Endothelial cell of umbilical vein (primary cell): ENCODE data around the gene EFNA5. TPM values are rescaled to one million over a fixed set of nuclear protein-coding genes. Genes with fewer than 3 reads are reported as not detected.

Source experiments
- BruUV-seq: library from RNA; stranded (reverse); fragments of 400-500 nt; replicated peaks from 2 replicates; lab custom pipeline; 2021; lab: Mats Ljungman, UMichigan
- CTCF ChIA-PET: fragments of 300-600, 350-600 bp; sonication (Branson Sonifier 250); formaldehyde crosslinking; loops from one replicate; lab custom pipeline; 2021; ENCODE audit warnings: antibody characterized with exemption, inconsistent platforms; lab: Charles Lee
- POLR2A ChIA-PET: fragments of 300-600, 350-600 bp; sonication (Branson Sonifier 250); formaldehyde crosslinking; loops from one replicate; lab custom pipeline; 2021; ENCODE audit warnings: antibody characterized with exemption, inconsistent platforms; lab: Charles Lee
- DNase-seq: peaks from one replicate; pipeline ENCODE4 v3.0.0-alpha.2; 2011; ENCODE audit warnings: low read depth, low spot score
- FAIRE-seq: peaks from 2 replicates; lab custom pipeline; 2011; peaks lifted over from hg19 to GRCh38; lab: Jason Lieb, UNC
- H2AFZ ChIP-seq: 2 replicates; pipeline ENCODE4 v1.6.0; 2012; ENCODE audit warnings: low read depth, low read length, control low read depth, inconsistent platforms
- H3K27ac ChIP-seq: 2 replicates; pipeline ENCODE4 v1.5.1; 2011; ENCODE audit warnings: low read depth, mild to moderate bottlenecking, control low read depth, low read length, moderate library complexity; ENCODE audit not compliant: insufficient read depth
- H3K27me3 ChIP-seq, 2 experiments: 2 replicates each; pipeline versions ENCODE4 v1.6.0 to v1.6.1; 2011; ENCODE audit warnings: low read length in 2 of 2, mixed read lengths in 1 of 2; ENCODE audit not compliant: control insufficient read depth in 2 of 2, insufficient read depth in 2 of 2
- H3K36me3 ChIP-seq, 2 experiments: 2 replicates in 1 of 2; 3 replicates in 1 of 2; pipeline ENCODE4 v1.5.1; 2011; ENCODE audit warnings: low read length in 2 of 2, mild to moderate bottlenecking in 1 of 2, moderate library complexity in 1 of 2; ENCODE audit not compliant: control insufficient read depth in 2 of 2, insufficient read depth in 2 of 2; ENCODE audit errors: extremely low read depth in 1 of 2
- H3K4me1 ChIP-seq: 3 replicates; pipeline ENCODE4 v1.5.1; 2011; ENCODE audit warnings: mild to moderate bottlenecking, low read length; ENCODE audit not compliant: control insufficient read depth, insufficient read depth; ENCODE audit errors: extremely low read depth
- H3K4me2 ChIP-seq: 2 replicates; pipeline ENCODE4 v1.6.1; 2011; ENCODE audit warnings: low read length, control low read depth, mixed read lengths; ENCODE audit not compliant: insufficient read depth
- H3K4me3 ChIP-seq, 3 experiments: fragments of 200-600 bp in 1 of 3; sonication (generic), shearing (Covaris generic) in 1 of 3; replicated peaks in 1 of 3; 2 replicates each; pipeline ENCODE4 v1.5.1; 2011 to 2016; ENCODE audit warnings: control low read depth in 3 of 3, low read length in 3 of 3, mild to moderate bottlenecking in 2 of 3, inconsistent platforms in 1 of 3, low read depth in 1 of 3, moderate library complexity in 1 of 3; ENCODE audit not compliant: insufficient read depth in 1 of 3
- H3K79me2 ChIP-seq: 2 replicates; pipeline ENCODE4 v1.6.0; 2012; ENCODE audit warnings: low read length, inconsistent platforms; ENCODE audit not compliant: control insufficient read depth, insufficient read depth
- H3K9ac ChIP-seq: replicated peaks from 2 replicates; pipeline ENCODE3; 2011; ENCODE audit warnings: low read length, control low read depth; ENCODE audit not compliant: insufficient read depth; ENCODE audit errors: extremely low read depth
- H3K9me1 ChIP-seq: replicated peaks from 3 replicates; pipeline ENCODE4 v1.6.0; 2011; ENCODE audit warnings: mild to moderate bottlenecking, low read length; ENCODE audit not compliant: control insufficient read depth, insufficient read depth; ENCODE audit errors: extremely low read depth
- H3K9me3 ChIP-seq: replicated peaks from 2 replicates; pipeline ENCODE4 v1.5.1; 2012; ENCODE audit warnings: low read length, inconsistent platforms; ENCODE audit not compliant: control insufficient read depth, insufficient read depth
- H4K20me1 ChIP-seq: replicated peaks from 2 replicates; pipeline ENCODE3; 2011; ENCODE audit warnings: mild to moderate bottlenecking, low read length; ENCODE audit not compliant: control insufficient read depth, insufficient read depth; ENCODE audit errors: extremely low read depth
- CTCF ChIP-seq, 2 donors: IDR thresholded peaks; 1 replicate in 1 of 2; 2 replicates in 1 of 2; pipeline ENCODE4 v1.5.1; 2011; ENCODE audit warnings: low read length in 2 of 2, mild to moderate bottlenecking in 2 of 2, moderate library complexity in 2 of 2, control low read depth in 1 of 2, inconsistent platforms in 1 of 2, low read depth in 1 of 2; ENCODE audit not compliant: insufficient read depth in 1 of 2; ENCODE audit errors: extremely low read depth in 1 of 2
- EZH2 ChIP-seq: IDR thresholded peaks from 2 replicates; pipeline ENCODE4 v1.6.1; 2012; ENCODE audit warnings: borderline replicate concordance, low read depth, mild to moderate bottlenecking, moderate library complexity, low read length, inconsistent platforms; ENCODE audit not compliant: severe bottlenecking
- FOS ChIP-seq: IDR thresholded peaks from 2 replicates; pipeline ENCODE4 v1.6.1; 2011; ENCODE audit warnings: mild to moderate bottlenecking, low read length, moderate library complexity, borderline replicate concordance; ENCODE audit not compliant: insufficient read depth
- GATA2 ChIP-seq: IDR thresholded peaks from 2 replicates; pipeline ENCODE4 v1.7.0; 2011; ENCODE audit warnings: low read depth, mild to moderate bottlenecking, moderate library complexity, mixed read lengths, low read length; ENCODE audit not compliant: insufficient read length, insufficient read depth
- MYC ChIP-seq: IDR thresholded peaks from one replicate; pipeline ENCODE4 v1.6.1; 2011; ENCODE audit warnings: mild to moderate bottlenecking, low read depth, low read length
- POLR2A ChIP-seq: IDR thresholded peaks from 2 replicates; pipeline ENCODE4 v1.6.1; 2012; ENCODE audit warnings: low read depth, mild to moderate bottlenecking, control low read depth, low read length
- POLR2AphosphoS5 ChIP-seq: IDR thresholded peaks from 2 replicates; pipeline ENCODE4 v1.6.1; 2012; ENCODE audit warnings: low read depth, mild to moderate bottlenecking, control low read depth, low read length, moderate library complexity; ENCODE audit not compliant: insufficient read depth
- dilution Hi-C: fragments of 300-500 bp; cut with MboI; formaldehyde crosslinking; loops from one replicate; pipeline ENCODE4 v1.15.0; 2019; ENCODE audit warnings: low sequenced_read_pairs; ENCODE audit not compliant: extremely low pct_ligation_motif_present
- intact Hi-C: fragments of 100-400 bp; cut with micrococcal nuclease; formaldehyde crosslinking; loops from one replicate; pipeline ENCODE4 v1.10.0; 2022
- polyA plus RNA-seq, 4 experiments: library from polyadenylated mRNA; depleted of rRNA in 3 of 4; stranded (reverse) in 3 of 4; unstranded in 1 of 4; fragments of >200 nt; gene quantifications; 2 replicates each; pipeline versions ENCODE4 v1.2.1 to v1.2.3, GENCODE V29; 2011 to 2012; ENCODE audit warnings: missing spikeins in 1 of 4
- total RNA-seq: library from RNA; stranded (reverse); gene quantifications from 2 replicates; pipeline ENCODE4 v1.2.3, GENCODE V29; 2021
- TF ChIP-seq, protein P1 (sequence below): IDR thresholded peaks from 2 replicates; pipeline ENCODE4 v1.6.1; 2011; ENCODE audit not compliant: insufficient read depth, insufficient read length

The EFNA5 gene
- total and polyA plus RNA-seq, 2 donors (not counting 3 experiments of a cell fraction or from before 2014, with no cell fraction given) = 13.6 to 22.1 TPM

DNA sequence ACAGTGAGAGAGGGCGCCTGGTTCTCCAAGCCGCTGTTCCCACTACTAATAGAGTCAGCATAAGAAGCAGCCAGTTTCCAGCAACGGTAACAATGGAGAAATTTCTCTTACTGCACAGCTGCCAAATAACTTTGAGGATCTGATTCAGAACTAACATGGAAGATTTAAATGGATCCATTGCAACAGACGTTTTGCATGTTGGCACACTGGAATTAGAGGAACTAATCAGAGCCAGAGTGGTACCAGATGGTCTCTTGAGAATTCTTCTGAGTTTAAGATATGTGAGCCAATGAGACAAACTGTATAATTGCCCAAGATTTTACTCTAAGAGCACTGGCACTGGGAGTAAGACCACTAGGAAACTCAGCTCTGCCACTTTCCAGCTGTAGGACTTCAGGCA is 186.5 kb downstream of the EFNA5 start:
- no peak overlapping the region for H3K27ac ChIP-seq
- DNase-seq (no peak), FAIRE-seq (no peak)
- no peak overlapping the region for H3K4me2 ChIP-seq
- no peak overlapping the region for H2AFZ ChIP-seq
- H3K9ac ChIP-seq = no peak overlapping the region
- H3K36me3 ChIP-seq = no peaks in the 10 kb centered on the region
- dilution Hi-C loops (no loop called here), intact Hi-C loops (no loop called here)
- no peaks in the 10 kb centered on the region for H3K9me3 ChIP-seq
- H4K20me1 ChIP-seq = no peaks in the 10 kb centered on the region
- no peaks in the 10 kb centered on the region for H3K27me3 ChIP-seq
- POLR2A ChIA-PET = no interaction called here
- H3K4me3 ChIP-seq = no peak overlapping the region
- no TSS peak for BruUV-seq
- CTCF ChIA-PET = interaction anchor here (1.7 kb wide), 1 partner anchor 88 kb away, joined by 6 read pairs; no protein-coding TSS in a partner anchor
- H3K9me1 ChIP-seq = no peaks in the 10 kb centered on the region
- peaks cover 10% of the 10 kb centered on the region for H3K4me1 ChIP-seq
- no peaks in the 10 kb centered on the region for H3K79me2 ChIP-seq
- TF ChIP-seq POLR2A (no peak), MYC (no peak), GATA2 (no peak), POLR2AphosphoS5 (no peak), CTCF (IDR thresholded peaks at IDR 0.05; ENCODE audit: extremely low read depth in 1 of 2, insufficient read depth in 1 of 2, low read depth in 1 of 2, low read length in 2 of 2) (no peak), EZH2 (no peak), FOS (no peak)
- TF ChIP-seq, protein P1, sequence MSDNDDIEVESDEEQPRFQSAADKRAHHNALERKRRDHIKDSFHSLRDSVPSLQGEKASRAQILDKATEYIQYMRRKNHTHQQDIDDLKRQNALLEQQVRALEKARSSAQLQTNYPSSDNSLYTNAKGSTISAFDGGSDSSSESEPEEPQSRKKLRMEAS = no peak
